Left renal cortex interstitium (tissue), 4 donors: Measurements from ENCODE around the gene TEK. TPM values are rescaled to one million over a fixed set of nuclear protein-coding genes. Genes with fewer than 3 reads are reported as not detected.
A peak's percentile ranks its signal among the peaks of the same experiment; 100 is the strongest.

Experiments
- DNase-seq, 4 donors: peaks; one replicate each; pipeline ENCODE4 v3.0.0-alpha.2; 2013; ENCODE audit warnings: low read depth in 4 of 4, low spot score in 2 of 4, missing footprints in 1 of 4
- polyA plus RNA-seq, 4 donors: library from polyadenylated mRNA; unstranded; fragments of 120-200 nt; gene quantifications; one replicate each; pipeline ENCODE4 v1.2.1, GENCODE V29; 2013; ENCODE audit not compliant: insufficient read length in 4 of 4

TEK gene
- polyA plus RNA-seq, 4 donors: 30.9 to 53.4 (median 39.2) TPM

GRCh38 chr9:27117489-27118135 lies 8.6 kb downstream of the TEK start:
- DNase-seq: no peak

- no peak for DNase-seq
Observed at GRCh38 chr9:27118916-27119315, 9.9 kb downstream of the TEK start.

GRCh38 chr9:27124151-27124550 lies 15.1 kb downstream of the TEK start:
- no peak for DNase-seq

- peak in 3 of 4 donors; percentile 41 to 76 (median 73) for DNase-seq
Observed at GRCh38 chr9:27125030-27125429, 16.0 kb downstream of the TEK start.

GRCh38 chr9:27125936-27126335 lies 16.9 kb downstream of the TEK start:
- no peak for DNase-seq

GRCh38 chr9:27126670-27127069 lies 17.6 kb downstream of the TEK start:
- DNase-seq: no peak

- no peak for DNase-seq
Observed at GRCh38 chr9:27129221-27129620, 20.2 kb downstream of the TEK start.

- DNase-seq: no peak
Observed at GRCh38 chr9:27131731-27132130, 22.7 kb downstream of the TEK start.

GRCh38 chr9:27133817-27134216 lies 24.8 kb downstream of the TEK start:
- no peak for DNase-seq

- no peak for DNase-seq
Observed at GRCh38 chr9:27142299-27142930, 33.4 kb downstream of the TEK start.

- DNase-seq: no peak
Observed at GRCh38 chr9:27145143-27145542, 36.1 kb downstream of the TEK start.

GRCh38 chr9:27149651-27150050 lies 40.6 kb downstream of the TEK start:
- DNase-seq: no peak

- DNase-seq: no peak
Observed at GRCh38 chr9:27150746-27151406, 41.9 kb downstream of the TEK start.

GRCh38 chr9:27151693-27152404 lies 42.8 kb downstream of the TEK start:
- DNase-seq: no peak

- no peak for DNase-seq
Observed at GRCh38 chr9:27152405-27152718, 43.3 kb downstream of the TEK start.

- DNase-seq: no peak
Observed at GRCh38 chr9:27154908-27155307, 45.9 kb downstream of the TEK start.

- no peak for DNase-seq
Observed at GRCh38 chr9:27157097-27157496, 48.1 kb downstream of the TEK start.

- DNase-seq: no peak
Observed at GRCh38 chr9:27157736-27158135, 48.7 kb downstream of the TEK start.

GRCh38 chr9:27160636-27161035 lies 51.6 kb downstream of the TEK start:
- no peak for DNase-seq

GRCh38 chr9:27162045-27162444 lies 53.0 kb downstream of the TEK start:
- DNase-seq: no peak

GRCh38 chr9:27165068-27165467 lies 56.0 kb downstream of the TEK start:
- no peak for DNase-seq

- no peak for DNase-seq
Observed at GRCh38 chr9:27165670-27166069, 56.6 kb downstream of the TEK start.
